ENCODE measurements around the gene GDF2.

GDF2 gene

GRCh38 chr10:47335906-47336305 is 13.7 kb downstream of the GDF2 start:
- no peaks in the 10 kb centered on the region for H3K4me1 ChIP-seq
- no peak overlapping the region for H3K4me2 ChIP-seq (ENCODE audit: low read length)
- H3K27ac ChIP-seq: no peak overlapping the region
- TF ChIP-seq CTCF (IDR thresholded peaks at IDR 0.05): no peak
- no peak overlapping the region for H3K4me3 ChIP-seq (ENCODE audit: low read depth, low read length)
- no peaks in the 10 kb centered on the region for H3K79me2 ChIP-seq
- no peak overlapping the region for H2AFZ ChIP-seq
- H3K9ac ChIP-seq: no peak overlapping the region
- H3K27me3 ChIP-seq (ENCODE audit: control insufficient read depth, insufficient read depth, low read length): no peaks in the 10 kb centered on the region
- H3K9me3 ChIP-seq (ENCODE audit: control insufficient read depth, low read length): no peaks in the 10 kb centered on the region
- H3K36me3 ChIP-seq (ENCODE audit: control insufficient read depth, insufficient read depth, low read length): no peaks in the 10 kb centered on the region

GRCh38 chr10:47336387-47337134 is 14.3 kb downstream of the GDF2 start:
- H3K27ac ChIP-seq: no peak overlapping the region
- H3K4me2 ChIP-seq (ENCODE audit: low read length): no peak overlapping the region
- H3K9ac ChIP-seq: no peak overlapping the region
- H2AFZ ChIP-seq: no peak overlapping the region
- H3K36me3 ChIP-seq (ENCODE audit: control insufficient read depth, insufficient read depth, low read length): no peaks in the 10 kb centered on the region
- no peaks in the 10 kb centered on the region for H3K9me3 ChIP-seq (ENCODE audit: control insufficient read depth, low read length)
- no peaks in the 10 kb centered on the region for H3K4me1 ChIP-seq
- H3K79me2 ChIP-seq: no peaks in the 10 kb centered on the region
- no peak overlapping the region for H3K4me3 ChIP-seq (ENCODE audit: low read depth, low read length)
- TF ChIP-seq CTCF (IDR thresholded peaks at IDR 0.05): no peak
- H3K27me3 ChIP-seq (ENCODE audit: control insufficient read depth, insufficient read depth, low read length): no peaks in the 10 kb centered on the region

GRCh38 chr10:47337310-47337709 is 15.1 kb downstream of the GDF2 start:
- Histone ChIP-seq H2AFZ (no peak overlapping the region), H3K4me1 (no peaks in the 10 kb centered on the region), H3K9me3 (ENCODE audit: control insufficient read depth, low read length) (no peaks in the 10 kb centered on the region), H3K79me2 (no peaks in the 10 kb centered on the region), H3K27me3 (ENCODE audit: control insufficient read depth, insufficient read depth, low read length) (no peaks in the 10 kb centered on the region), H3K36me3 (ENCODE audit: control insufficient read depth, insufficient read depth, low read length) (no peaks in the 10 kb centered on the region), H3K4me2 (ENCODE audit: low read length) (no peak overlapping the region), H3K4me3 (ENCODE audit: low read depth, low read length) (no peak overlapping the region), H3K9ac (no peak overlapping the region), H3K27ac (no peak overlapping the region)
- no peak for TF ChIP-seq CTCF (IDR thresholded peaks at IDR 0.05)

- Histone ChIP-seq H3K9me3 (ENCODE audit: control insufficient read depth, low read length) (no peaks in the 10 kb centered on the region), H2AFZ (no peak overlapping the region)
- no peak for TF ChIP-seq CTCF (IDR thresholded peaks at IDR 0.05)
These were observed 17.0 kb downstream of the GDF2 start for GRCh38 chr10:47339186-47339735.

More at GRCh38 chr10:47339186-47339735, 17.0 kb downstream of the GDF2 start:
- Histone ChIP-seq H3K9ac (no peak overlapping the region), H3K36me3 (ENCODE audit: control insufficient read depth, insufficient read depth, low read length) (no peaks in the 10 kb centered on the region), H3K4me2 (ENCODE audit: low read length) (no peak overlapping the region), H3K79me2 (no peaks in the 10 kb centered on the region), H3K27ac (no peak overlapping the region), H3K4me1 (no peaks in the 10 kb centered on the region), H3K4me3 (ENCODE audit: low read depth, low read length) (no peak overlapping the region), H3K27me3 (ENCODE audit: control insufficient read depth, insufficient read depth, low read length) (no peaks in the 10 kb centered on the region)
